ENCODE measurements around the gene SRRT.

The SRRT gene

GRCh38 chr7:100884736-100885439, 10.0 kb downstream of the SRRT start:
- Histone ChIP-seq H3K4me1 (ENCODE audit: insufficient read depth, low read length) (peaks cover 18% of the 10 kb centered on the region), H3K9me3 (ENCODE audit: low read length) (no peaks in the 10 kb centered on the region), H3K27me3 (ENCODE audit: control insufficient read depth in 1 of 2, insufficient read depth in 2 of 2, low read length in 2 of 2) (no peaks in the 10 kb centered on the region), H3K4me3 (ENCODE audit: low read depth in 1 of 2, low read length in 2 of 2) (no peak overlapping the region), H3K9ac (ENCODE audit: low read length) (no peak overlapping the region), H3K27ac (ENCODE audit: low read depth, low read length) (no peak overlapping the region), H3K36me3 (ENCODE audit: insufficient read depth, low read length) (peaks cover 84% of the 10 kb centered on the region)

GRCh38 chr7:100885440-100886141, 10.7 kb downstream of the SRRT start:
- H3K4me3 ChIP-seq (ENCODE audit: low read depth in 1 of 2, low read length in 2 of 2) = no peak overlapping the region
- no peaks in the 10 kb centered on the region for H3K27me3 ChIP-seq (ENCODE audit: control insufficient read depth in 1 of 2, insufficient read depth in 2 of 2, low read length in 2 of 2)
- no peak overlapping the region for H3K9ac ChIP-seq (ENCODE audit: low read length)
- H3K9me3 ChIP-seq (ENCODE audit: low read length) = no peaks in the 10 kb centered on the region
- H3K4me1 ChIP-seq (ENCODE audit: insufficient read depth, low read length) = peaks cover 18% of the 10 kb centered on the region
- H3K36me3 ChIP-seq (ENCODE audit: insufficient read depth, low read length) = peaks cover 80% of the 10 kb centered on the region
- H3K27ac ChIP-seq (ENCODE audit: low read depth, low read length) = no peak overlapping the region

DNA sequence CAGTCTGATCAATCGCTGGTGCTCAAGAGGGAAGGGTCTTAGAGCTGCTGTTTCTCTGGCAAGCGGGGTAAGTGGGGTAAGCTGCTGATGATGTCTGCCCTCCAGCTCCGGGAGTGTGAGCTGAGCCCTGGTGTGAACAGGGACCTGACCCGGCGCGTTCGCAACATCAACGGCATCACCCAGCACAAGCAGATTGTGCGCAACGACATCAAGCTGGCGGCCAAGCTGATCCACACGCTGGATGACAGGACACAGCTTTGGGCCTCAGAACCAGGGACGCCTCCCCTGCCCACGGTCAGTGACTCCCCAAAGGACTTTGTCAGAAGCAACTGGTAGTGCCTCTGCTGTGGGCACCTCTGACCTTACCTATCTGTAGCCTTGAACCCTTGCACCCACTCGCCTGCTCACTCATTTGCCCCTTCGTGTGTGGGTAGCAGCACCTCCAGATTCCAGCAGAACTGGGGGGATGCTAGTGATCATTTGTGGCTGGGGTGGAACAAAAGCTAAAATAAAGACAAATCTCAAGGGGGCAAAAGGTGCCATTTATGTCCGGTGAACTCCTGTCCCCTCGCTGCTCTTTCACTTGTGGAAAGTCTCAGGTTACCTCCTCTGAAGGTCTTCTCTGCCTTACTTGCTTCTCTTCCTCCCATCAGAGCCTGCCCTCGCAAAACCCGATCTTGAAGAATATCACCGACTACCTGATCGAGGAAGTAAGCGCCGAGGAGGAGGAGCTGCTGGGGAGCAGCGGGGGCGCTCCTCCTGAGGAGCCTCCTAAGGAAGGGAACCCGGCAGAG, 11.4 kb downstream of the SRRT start:
- H3K9me3 ChIP-seq (ENCODE audit: low read length) = no peaks in the 10 kb centered on the region
- no peak overlapping the region for H3K27ac ChIP-seq (ENCODE audit: low read depth, low read length)
- no peak overlapping the region for H3K4me3 ChIP-seq (ENCODE audit: low read depth in 1 of 2, low read length in 2 of 2)
- H3K4me1 ChIP-seq (ENCODE audit: insufficient read depth, low read length) = peaks cover 18% of the 10 kb centered on the region
- H3K27me3 ChIP-seq (ENCODE audit: control insufficient read depth in 1 of 2, insufficient read depth in 2 of 2, low read length in 2 of 2) = no peaks in the 10 kb centered on the region
- H3K36me3 ChIP-seq (ENCODE audit: insufficient read depth, low read length) = peaks cover 73% of the 10 kb centered on the region
- no peak overlapping the region for H3K9ac ChIP-seq (ENCODE audit: low read length)

DNA sequence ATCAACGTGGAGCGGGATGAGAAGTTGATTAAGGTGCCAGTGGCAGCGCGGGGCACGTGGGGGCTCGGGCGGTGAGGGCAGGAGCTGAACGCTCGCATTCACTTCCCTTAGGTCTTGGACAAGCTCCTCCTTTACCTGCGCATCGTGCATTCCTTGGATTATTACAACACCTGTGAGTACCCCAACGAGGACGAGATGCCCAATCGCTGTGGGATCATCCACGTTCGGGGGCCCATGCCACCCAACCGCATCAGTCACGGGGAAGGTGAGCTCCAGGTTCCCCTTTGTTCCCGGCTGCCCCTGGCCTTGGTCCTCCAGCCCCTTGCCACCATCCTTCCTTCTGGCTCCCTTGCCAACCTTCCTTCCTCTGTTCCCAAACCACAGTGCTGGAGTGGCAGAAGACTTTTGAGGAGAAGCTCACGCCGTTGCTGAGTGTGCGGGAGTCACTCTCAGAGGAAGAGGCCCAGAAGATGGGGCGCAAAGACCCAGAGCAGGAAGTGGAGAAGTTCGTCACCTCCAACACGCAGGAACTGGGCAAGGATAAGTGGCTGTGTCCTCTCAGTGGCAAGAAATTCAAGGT, 12.1 kb downstream of the SRRT start:
- no peak overlapping the region for H3K4me3 ChIP-seq (ENCODE audit: low read depth in 1 of 2, low read length in 2 of 2)
- peaks cover 66% of the 10 kb centered on the region for H3K36me3 ChIP-seq (ENCODE audit: insufficient read depth, low read length)
- no peak overlapping the region for H3K27ac ChIP-seq (ENCODE audit: low read depth, low read length)
- H3K4me1 ChIP-seq (ENCODE audit: insufficient read depth, low read length) = peaks cover 18% of the 10 kb centered on the region
- no peaks in the 10 kb centered on the region for H3K9me3 ChIP-seq (ENCODE audit: low read length)
- no peak overlapping the region for H3K9ac ChIP-seq (ENCODE audit: low read length)
- no peaks in the 10 kb centered on the region for H3K27me3 ChIP-seq (ENCODE audit: control insufficient read depth in 1 of 2, insufficient read depth in 2 of 2, low read length in 2 of 2)

GRCh38 chr7:100887516-100888290, 12.8 kb downstream of the SRRT start:
- Histone ChIP-seq H3K4me1 (ENCODE audit: insufficient read depth, low read length) (peaks cover 18% of the 10 kb centered on the region), H3K36me3 (ENCODE audit: insufficient read depth, low read length) (peaks cover 60% of the 10 kb centered on the region), H3K9me3 (ENCODE audit: low read length) (no peaks in the 10 kb centered on the region), H3K27me3 (ENCODE audit: control insufficient read depth in 1 of 2, insufficient read depth in 2 of 2, low read length in 2 of 2) (no peaks in the 10 kb centered on the region), H3K27ac (ENCODE audit: low read depth, low read length) (peak overlapping the region; percentile 24), H3K4me3 (ENCODE audit: low read depth in 1 of 2, low read length in 2 of 2) (no peak overlapping the region), H3K9ac (ENCODE audit: low read length) (no peak overlapping the region)

DNA sequence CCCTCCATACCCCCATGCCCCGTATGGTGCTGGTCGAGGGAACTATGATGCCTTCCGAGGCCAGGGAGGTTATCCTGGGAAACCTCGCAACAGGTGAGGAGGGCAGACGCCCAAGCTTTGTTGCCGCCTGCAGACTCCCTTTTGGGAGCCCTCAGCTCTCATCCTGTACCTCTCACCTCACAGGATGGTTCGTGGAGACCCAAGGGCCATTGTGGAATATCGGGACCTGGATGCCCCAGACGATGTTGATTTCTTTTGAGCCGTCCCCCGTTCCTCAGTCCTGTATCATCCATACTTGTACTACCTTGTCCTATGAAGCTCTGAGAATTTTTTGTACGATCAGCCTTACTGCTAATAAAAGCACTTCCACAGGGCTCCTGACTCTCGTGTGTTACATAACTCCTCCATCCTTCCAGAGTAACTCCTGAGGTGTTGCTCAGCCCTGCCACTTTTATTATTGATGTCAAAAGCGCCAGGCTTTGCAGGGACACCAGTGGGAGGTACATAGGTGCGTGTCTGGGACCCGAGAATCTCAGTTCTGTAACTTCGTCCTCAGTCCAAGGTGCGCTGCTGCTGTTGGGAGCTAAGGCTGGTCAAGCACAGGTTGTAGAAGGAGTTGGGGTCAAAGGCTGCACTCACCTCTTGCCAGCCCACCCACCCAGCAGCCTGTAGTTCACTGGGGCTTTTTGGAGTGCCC, 13.5 kb downstream of the SRRT start:
- Histone ChIP-seq H3K4me3 (ENCODE audit: low read depth in 1 of 2, low read length in 2 of 2) (peak overlapping the region; percentile 67 to 71), H3K9ac (ENCODE audit: low read length) (peak overlapping the region; percentile 23), H3K4me1 (ENCODE audit: insufficient read depth, low read length) (peaks cover 18% of the 10 kb centered on the region), H3K27me3 (ENCODE audit: control insufficient read depth in 1 of 2, insufficient read depth in 2 of 2, low read length in 2 of 2) (no peaks in the 10 kb centered on the region), H3K9me3 (ENCODE audit: low read length) (no peaks in the 10 kb centered on the region), H3K36me3 (ENCODE audit: insufficient read depth, low read length) (peaks cover 53% of the 10 kb centered on the region), H3K27ac (ENCODE audit: low read depth, low read length) (peak overlapping the region; percentile 62)

- Histone ChIP-seq H3K9me3 (ENCODE audit: low read length) (no peaks in the 10 kb centered on the region), H3K4me1 (ENCODE audit: insufficient read depth, low read length) (peaks cover 18% of the 10 kb centered on the region), H3K4me3 (ENCODE audit: low read depth in 1 of 2, low read length in 2 of 2) (peak within 1 kb of the TSS; percentile 68 to 71), H3K36me3 (ENCODE audit: insufficient read depth, low read length) (peaks cover 46% of the 10 kb centered on the region), H3K9ac (ENCODE audit: low read length) (peak within 1 kb of the TSS; percentile 53), H3K27ac (ENCODE audit: low read depth, low read length) (peak within 1 kb of the TSS; percentile 62), H3K27me3 (ENCODE audit: control insufficient read depth in 1 of 2, insufficient read depth in 2 of 2, low read length in 2 of 2) (peaks cover 0 to 6% of the 10 kb centered on the region in 2 donors)
These were observed 14.3 kb downstream of the SRRT start, which contains the start of gene UFSP1 for GRCh38 chr7:100888988-100889750. Gene UFSP1 (minus strand): TSS chr7:100889715. CDS start chr7:100889271, 444 bp downstream.

GRCh38 chr7:100890653-100891567, 16.0 kb downstream of the SRRT start:
- H3K27ac ChIP-seq (ENCODE audit: low read depth, low read length) = peak overlapping the region; percentile 59
- H3K36me3 ChIP-seq (ENCODE audit: insufficient read depth, low read length) = peaks cover 28% of the 10 kb centered on the region
- H3K4me3 ChIP-seq (ENCODE audit: low read depth in 1 of 2, low read length in 2 of 2) = peak overlapping the region; percentile 31 to 68
- peak overlapping the region; percentile 53 for H3K9ac ChIP-seq (ENCODE audit: low read length)
- H3K9me3 ChIP-seq (ENCODE audit: low read length) = no peaks in the 10 kb centered on the region
- H3K27me3 ChIP-seq (ENCODE audit: control insufficient read depth in 1 of 2, insufficient read depth in 2 of 2, low read length in 2 of 2) = peaks cover 0 to 17% of the 10 kb centered on the region in 2 donors
- peaks cover 22% of the 10 kb centered on the region for H3K4me1 ChIP-seq (ENCODE audit: insufficient read depth, low read length)

- Histone ChIP-seq H3K4me3 (ENCODE audit: low read depth in 1 of 2, low read length in 2 of 2) (no peak overlapping the region), H3K27ac (ENCODE audit: low read depth, low read length) (no peak overlapping the region)
These were observed 16.8 kb downstream of the SRRT start for GRCh38 chr7:100891568-100892247.

More at GRCh38 chr7:100891568-100892247, 16.8 kb downstream of the SRRT start:
- peaks cover 20% of the 10 kb centered on the region for H3K36me3 ChIP-seq (ENCODE audit: insufficient read depth, low read length)
- H3K9me3 ChIP-seq (ENCODE audit: low read length) = no peaks in the 10 kb centered on the region
- H3K27me3 ChIP-seq (ENCODE audit: control insufficient read depth in 1 of 2, insufficient read depth in 2 of 2, low read length in 2 of 2) = peaks cover 7 to 25% of the 10 kb centered on the region in 2 donors
- no peak overlapping the region for H3K9ac ChIP-seq (ENCODE audit: low read length)
- peaks cover 27% of the 10 kb centered on the region for H3K4me1 ChIP-seq (ENCODE audit: insufficient read depth, low read length)
